ENCODE data around the gene PLCB4.

GRCh38 chr20:9453201-9453600 is 384.3 kb downstream of the PLCB4 start:
- TF ChIP-seq, protein P1, sequence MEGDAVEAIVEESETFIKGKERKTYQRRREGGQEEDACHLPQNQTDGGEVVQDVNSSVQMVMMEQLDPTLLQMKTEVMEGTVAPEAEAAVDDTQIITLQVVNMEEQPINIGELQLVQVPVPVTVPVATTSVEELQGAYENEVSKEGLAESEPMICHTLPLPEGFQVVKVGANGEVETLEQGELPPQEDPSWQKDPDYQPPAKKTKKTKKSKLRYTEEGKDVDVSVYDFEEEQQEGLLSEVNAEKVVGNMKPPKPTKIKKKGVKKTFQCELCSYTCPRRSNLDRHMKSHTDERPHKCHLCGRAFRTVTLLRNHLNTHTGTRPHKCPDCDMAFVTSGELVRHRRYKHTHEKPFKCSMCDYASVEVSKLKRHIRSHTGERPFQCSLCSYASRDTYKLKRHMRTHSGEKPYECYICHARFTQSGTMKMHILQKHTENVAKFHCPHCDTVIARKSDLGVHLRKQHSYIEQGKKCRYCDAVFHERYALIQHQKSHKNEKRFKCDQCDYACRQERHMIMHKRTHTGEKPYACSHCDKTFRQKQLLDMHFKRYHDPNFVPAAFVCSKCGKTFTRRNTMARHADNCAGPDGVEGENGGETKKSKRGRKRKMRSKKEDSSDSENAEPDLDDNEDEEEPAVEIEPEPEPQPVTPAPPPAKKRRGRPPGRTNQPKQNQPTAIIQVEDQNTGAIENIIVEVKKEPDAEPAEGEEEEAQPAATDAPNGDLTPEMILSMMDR (IDR thresholded peaks at IDR 0.05): no peak
- TF ChIP-seq POLR2A (IDR thresholded peaks at IDR 0.05): no peak

Data from adrenal gland (tissue), 5 donors.